Astrocyte (in vitro differentiated cells and primary cell): Measurements from ENCODE around the gene DUSP21.

Experiments
- CTCF ChIP-seq: IDR thresholded peaks from 2 replicates; pipeline ENCODE4 v1.5.1; 2011; ENCODE audit warnings: low read depth, mild to moderate bottlenecking, inconsistent platforms, low read length, moderate library complexity; ENCODE audit not compliant: insufficient read depth
- EZH2 ChIP-seq: IDR thresholded peaks from 2 replicates; pipeline ENCODE4 v1.6.1; 2012; ENCODE audit warnings: mild to moderate bottlenecking, low read length, inconsistent platforms; ENCODE audit not compliant: insufficient read depth

GRCh38 chrX:44878780-44879179 is 35.0 kb downstream of the DUSP21 start:
- no peak for TF ChIP-seq CTCF
- TF ChIP-seq EZH2 = no peak
